ENCODE data around the gene ALKAL2.
"Not testable (repeated sequence)": the region's sequence is repeated elsewhere in the genome, so short reads cannot be mapped to it uniquely, and the experiment has no call there.

Gene ALKAL2

GRCh38 chr2:287911-288757 lies at the start of gene ALKAL2:
Gene ALKAL2, minus strand, starts transcription at chr2:288091. Its CDS starts 256 bp downstream, at chr2:287835.
- DNase-seq (ENCODE audit: low read depth), result no peak

GRCh38 chr2:336949-337348 lies 49.1 kb upstream of the ALKAL2 start:
- not testable (repeated sequence) for DNase-seq (ENCODE audit: low read depth)

GRCh38 chr2:336360-336759 lies 48.5 kb upstream of the ALKAL2 start:
- DNase-seq (ENCODE audit: low read depth), result no peak

- no peak for DNase-seq (ENCODE audit: low read depth)
Observed at GRCh38 chr2:332592-332991, 44.7 kb upstream of the ALKAL2 start.

GRCh38 chr2:328761-329160 lies 40.9 kb upstream of the ALKAL2 start:
- DNase-seq (ENCODE audit: low read depth), result no peak

GRCh38 chr2:323035-323434 lies 35.1 kb upstream of the ALKAL2 start:
- no peak for DNase-seq (ENCODE audit: low read depth)

- no peak for DNase-seq (ENCODE audit: low read depth)
Observed at GRCh38 chr2:322326-322725, 34.4 kb upstream of the ALKAL2 start.

GRCh38 chr2:320561-320960 lies 32.7 kb upstream of the ALKAL2 start:
- DNase-seq (ENCODE audit: low read depth), result no peak

- no peak for DNase-seq (ENCODE audit: low read depth)
Observed at GRCh38 chr2:319059-319600, 31.2 kb upstream of the ALKAL2 start.

GRCh38 chr2:317501-318424 lies 29.9 kb upstream of the ALKAL2 start:
- DNase-seq (ENCODE audit: low read depth), result no peak

- DNase-seq (ENCODE audit: low read depth), result no peak
Observed at GRCh38 chr2:316381-316780, 28.5 kb upstream of the ALKAL2 start.

GRCh38 chr2:315925-316324 lies 28.0 kb upstream of the ALKAL2 start:
- DNase-seq (ENCODE audit: low read depth), result not testable (repeated sequence)

- no peak for DNase-seq (ENCODE audit: low read depth)
Observed at GRCh38 chr2:314561-315336, 26.9 kb upstream of the ALKAL2 start.

GRCh38 chr2:313991-314390 lies 26.1 kb upstream of the ALKAL2 start:
- no peak for DNase-seq (ENCODE audit: low read depth)

GRCh38 chr2:310994-311393 lies 23.1 kb upstream of the ALKAL2 start:
- no peak for DNase-seq (ENCODE audit: low read depth)

- DNase-seq (ENCODE audit: low read depth), result no peak
Observed at GRCh38 chr2:309954-310510, 22.1 kb upstream of the ALKAL2 start.

- no peak for DNase-seq (ENCODE audit: low read depth)
Observed at GRCh38 chr2:309148-309953, 21.5 kb upstream of the ALKAL2 start.

GRCh38 chr2:305366-305765 lies 17.5 kb upstream of the ALKAL2 start:
- no peak for DNase-seq (ENCODE audit: low read depth)

GRCh38 chr2:296354-296753 lies 8.5 kb upstream of the ALKAL2 start:
- no peak for DNase-seq (ENCODE audit: low read depth)

GRCh38 chr2:295090-295489 lies 7.2 kb upstream of the ALKAL2 start:
- no peak for DNase-seq (ENCODE audit: low read depth)

Data from activated gamma-delta T cell treated with anti-CD3 and anti-CD28 coated beads, Interleukin-2, amount 50 U/mL, for 16 hours (primary cell).